Small intestine (tissue), 4 donors: ENCODE measurements around the gene CDC123. TPM values are rescaled to one million over a fixed set of nuclear protein-coding genes. Genes with fewer than 3 reads are reported as not detected.

Experiments used
- polyA plus RNA-seq, 4 donors: library from polyadenylated mRNA; stranded (reverse) in 3 of 4; unstranded in 1 of 4; fragments of 200-250 nt in 3 of 4; fragments of 120-200 nt in 1 of 4; gene quantifications; one replicate each; pipeline versions ENCODE4 v1.2.1 to v1.2.3, GENCODE V29; 2013
- donor health status: healthy with polysubstance abuse.
- donor health status: Bipolar disorder and iron deficiency.
- donor health status: healthy.

The CDC123 gene
- polyA plus RNA-seq, 4 donors = 40.0 to 66.2 (median 48.1) TPM

Other genes with a start within 250 kb of the CDC123 start
- gene UPF2, start 153.4 kb upstream of the CDC123 start, polyA plus RNA-seq = 10 to 100 TPM; 11.3 to 44.6 (median 29.7) TPM
- gene DHTKD1, start 127.2 kb upstream of the CDC123 start, polyA plus RNA-seq = 10 to 100 TPM in 1 of 4 donors, 1 to 10 TPM in 3; 5.9 to 12.1 (median 9.5) TPM
- 1 to 10 TPM; 1.4 to 7.4 (median 2.8) TPM for gene SEC61A2, start 66.5 kb upstream of the CDC123 start, polyA plus RNA-seq
- gene NUDT5, start 297 bp upstream of the CDC123 start, polyA plus RNA-seq = 10 to 100 TPM; 35.9 to 59.5 (median 44.1) TPM
- 1 to 10 TPM in 3 of 4 donors, under 1 TPM in 1; 0.45 to 9.7 (median 3.8) TPM for gene CAMK1D, start 153.4 kb downstream of the CDC123 start, polyA plus RNA-seq